SK-N-DZ (cell line): ENCODE results near the gene NANOGP8.

Experiments
- DNase-seq: peaks from one replicate; pipeline ENCODE4 v3.0.0-alpha.2; 2015; ENCODE audit warnings: low spot score

NANOGP8 gene

GRCh38 chr15:35061161-35061824 is 23.8 kb downstream of the NANOGP8 start:
- DNase-seq, result no peak

- DNase-seq, result no peak
These were observed 24.5 kb downstream of the NANOGP8 start for GRCh38 chr15:35060591-35060990.

- DNase-seq, result no peak
These were observed 26.5 kb downstream of the NANOGP8 start for GRCh38 chr15:35058534-35059054.

GRCh38 chr15:35055416-35056105 is 29.5 kb downstream of the NANOGP8 start:
- DNase-seq, result no peak

GRCh38 chr15:35054380-35054779 is 30.7 kb downstream of the NANOGP8 start:
- DNase-seq, result no peak

- DNase-seq, result no peak
These were observed 37.1 kb downstream of the NANOGP8 start for GRCh38 chr15:35047996-35048395.

- DNase-seq, result no peak
These were observed 37.6 kb downstream of the NANOGP8 start for GRCh38 chr15:35047528-35047927.

GRCh38 chr15:35043373-35044095 is 41.6 kb downstream of the NANOGP8 start:
- no peak for DNase-seq

GRCh38 chr15:35040339-35041255 is 44.5 kb downstream of the NANOGP8 start:
- peak; percentile 93 for DNase-seq

GRCh38 chr15:35038626-35039451 is 46.3 kb downstream of the NANOGP8 start:
- no peak for DNase-seq
